ENCODE results near the gene VIM. TPM values are rescaled to one million over a fixed set of nuclear protein-coding genes. Genes with fewer than 3 reads are reported as not detected.

The VIM gene
- total and polyA plus RNA-seq, 2 donors from 2014 or later = 403 to 1,044 TPM

GRCh38 chr10:17255512-17255911 lies 27.5 kb downstream of the VIM start:
- no peak for DNase-seq
- Histone ChIP-seq H3K36me3 (ENCODE audit: control insufficient read depth in 2 of 3, insufficient read depth in 3 of 3, low read length in 3 of 3) (no peaks in the 10 kb centered on the region), H3K4me1 (ENCODE audit: control insufficient read depth in 2 of 3, insufficient read depth in 2 of 3, low read depth in 1 of 3, low read length in 3 of 3) (no peaks in the 10 kb centered on the region), H3K9ac (ENCODE audit: low read length in 3 of 3) (no peak overlapping the region), H3K27me3 (ENCODE audit: control insufficient read depth, insufficient read depth, low read length) (no peaks in the 10 kb centered on the region), H3K4me3 (ENCODE audit: low read length in 3 of 3) (no peak overlapping the region), H3K9me3 (ENCODE audit: control insufficient read depth in 2 of 3, insufficient read depth in 1 of 3, low read length in 3 of 3) (no peaks in the 10 kb centered on the region), H3K27ac (ENCODE audit: low read depth in 2 of 2, low read length in 2 of 2) (no peak overlapping the region)
- no peak for TF ChIP-seq CTCF (IDR thresholded peaks at IDR 0.05; ENCODE audit: borderline replicate concordance, extremely low read depth, insufficient read depth)
- intact Hi-C loops (cut with DNase I) = no loop called here
- no peak for FAIRE-seq

GRCh38 chr10:17256051-17256450 lies 28.0 kb downstream of the VIM start:
- H3K4me3 ChIP-seq (ENCODE audit: low read length in 3 of 3) = no peak overlapping the region
- H3K9ac ChIP-seq (ENCODE audit: low read length in 3 of 3) = no peak overlapping the region
- no peak overlapping the region for H3K27ac ChIP-seq (ENCODE audit: low read depth in 2 of 2, low read length in 2 of 2)
- TF ChIP-seq CTCF (IDR thresholded peaks at IDR 0.05; ENCODE audit: borderline replicate concordance, extremely low read depth, insufficient read depth) = no peak
- H3K36me3 ChIP-seq (ENCODE audit: control insufficient read depth in 2 of 3, insufficient read depth in 3 of 3, low read length in 3 of 3) = no peaks in the 10 kb centered on the region
- no peaks in the 10 kb centered on the region for H3K4me1 ChIP-seq (ENCODE audit: control insufficient read depth in 2 of 3, insufficient read depth in 2 of 3, low read depth in 1 of 3, low read length in 3 of 3)
- intact Hi-C loops (cut with DNase I) = no loop called here
- no peaks in the 10 kb centered on the region for H3K9me3 ChIP-seq (ENCODE audit: control insufficient read depth in 2 of 3, insufficient read depth in 1 of 3, low read length in 3 of 3)
- FAIRE-seq = no peak
- no peak for DNase-seq
- no peaks in the 10 kb centered on the region for H3K27me3 ChIP-seq (ENCODE audit: control insufficient read depth, insufficient read depth, low read length)

- no peak for DNase-seq
- Histone ChIP-seq H3K27ac (ENCODE audit: low read depth in 2 of 2, low read length in 2 of 2) (no peak overlapping the region), H3K4me1 (ENCODE audit: control insufficient read depth in 2 of 3, insufficient read depth in 2 of 3, low read depth in 1 of 3, low read length in 3 of 3) (no peaks in the 10 kb centered on the region), H3K27me3 (ENCODE audit: control insufficient read depth, insufficient read depth, low read length) (no peaks in the 10 kb centered on the region), H3K9ac (ENCODE audit: low read length in 3 of 3) (no peak overlapping the region), H3K36me3 (ENCODE audit: control insufficient read depth in 2 of 3, insufficient read depth in 3 of 3, low read length in 3 of 3) (no peaks in the 10 kb centered on the region), H3K4me3 (ENCODE audit: low read length in 3 of 3) (no peak overlapping the region), H3K9me3 (ENCODE audit: control insufficient read depth in 2 of 3, insufficient read depth in 1 of 3, low read length in 3 of 3) (peaks cover 0 to under 1% (median 0%) of the 10 kb centered on the region in 3 donors)
- FAIRE-seq = no peak
- no peak for TF ChIP-seq CTCF (IDR thresholded peaks at IDR 0.05; ENCODE audit: borderline replicate concordance, extremely low read depth, insufficient read depth)
- intact Hi-C loops (cut with DNase I) = no loop called here
These were observed 28.6 kb downstream of the VIM start for GRCh38 chr10:17256627-17257026.
